Natural killer cell (primary cell): Measurements from ENCODE around the gene TMEM54. TPM values are rescaled to one million over a fixed set of nuclear protein-coding genes. Genes with fewer than 3 reads are reported as not detected.
A peak's percentile ranks its signal among the peaks of the same experiment; 100 is the strongest.

Source experiments
- ATAC-seq, 3 donors: fragments of 150-1000 bp in 2 of 3; fragments of 200-7000 bp in 1 of 3; cut with Tn5 transposase; 1 replicate in 1 of 3; 2 replicates in 2 of 3; pipeline ENCODE4 v1.10.0; 2021; ENCODE audit warnings: mild to moderate bottlenecking in 2 of 3, moderate library complexity in 2 of 3
- DNase-seq, 2 donors: peaks; one replicate each; pipeline versions ENCODE4 v3.0.0 to v3.0.0-alpha.2; 2013 to 2021; ENCODE audit warnings: mixed read lengths in 1 of 2
- H3K27ac ChIP-seq: one replicate; pipeline ENCODE4 v1.5.1; 2013; ENCODE audit warnings: mild to moderate bottlenecking, low read length
- H3K27me3 ChIP-seq: one replicate; pipeline ENCODE4 v1.6.1; 2013; ENCODE audit warnings: low read length; ENCODE audit not compliant: control insufficient read depth, insufficient read depth
- H3K36me3 ChIP-seq: one replicate; pipeline ENCODE4 v1.6.1; 2013; ENCODE audit warnings: low read length; ENCODE audit not compliant: control insufficient read depth, insufficient read depth
- H3K4me1 ChIP-seq: one replicate; pipeline ENCODE4 v1.6.1; 2013; ENCODE audit warnings: low read length; ENCODE audit not compliant: control insufficient read depth, insufficient read depth
- H3K4me3 ChIP-seq: one replicate; pipeline ENCODE4 v1.5.1; 2013; ENCODE audit warnings: low read length
- H3K9me3 ChIP-seq: one replicate; pipeline ENCODE4 v1.6.1; 2013; ENCODE audit warnings: low read length; ENCODE audit not compliant: control insufficient read depth, insufficient read depth
- H3K27ac Mint-ChIP-seq, 2 donors: one replicate each; pipeline ENCODE4 v1.8.0; 2022; ENCODE audit warnings: mild to moderate bottlenecking in 2 of 2, mixed read lengths in 2 of 2, moderate library complexity in 1 of 2
- H3K27me3 Mint-ChIP-seq, 2 donors: one replicate each; pipeline ENCODE4 v1.8.0; 2022; ENCODE audit warnings: low read depth in 2 of 2, mixed read lengths in 2 of 2
- H3K36me3 Mint-ChIP-seq: one replicate; pipeline ENCODE4 v1.8.0; 2022; ENCODE audit warnings: mixed read lengths
- H3K4me1 Mint-ChIP-seq, 2 donors: one replicate each; pipeline ENCODE4 v1.8.0; 2022; ENCODE audit warnings: mixed read lengths in 2 of 2
- H3K4me3 Mint-ChIP-seq: one replicate; pipeline ENCODE4 v1.8.0; 2022; ENCODE audit warnings: mild to moderate bottlenecking, moderate library complexity, mixed read lengths
- H3K9me3 Mint-ChIP-seq, 2 donors: one replicate each; pipeline ENCODE4 v1.8.0; 2022; ENCODE audit warnings: mixed read lengths in 2 of 2
- WGBS: methylation state at CpG from one replicate; pipeline ENCODE4 v1.1.7; 2013; ENCODE audit warnings: missing lambda C conversion rate; ENCODE audit not compliant: insufficient coverage; 5-methylcytosine and 5-hydroxymethylcytosine counted together
- intact Hi-C: fragments of 100-400 bp; cut with micrococcal nuclease; formaldehyde crosslinking; loops from one replicate; pipeline ENCODE4 v1.14.2; 2022
- total RNA-seq, 4 donors: library from RNA; stranded (reverse); fragments of 120-200 nt in 1 of 4; gene quantifications; one replicate each; pipeline versions ENCODE4 v1.2.3 to v1.2.4, GENCODE V29; 2013 to 2022
- TF ChIP-seq, protein P1 (sequence below): fragments of 200-600 bp; IDR thresholded peaks from one replicate; pipeline ENCODE4 v1.8.0; 2022; ENCODE audit warnings: antibody characterized with exemption

The TMEM54 gene
- total RNA-seq, 3 donors from 2014 or later (not counting 1 experiment from before 2014, with no cell fraction given) = not detected

DNA sequence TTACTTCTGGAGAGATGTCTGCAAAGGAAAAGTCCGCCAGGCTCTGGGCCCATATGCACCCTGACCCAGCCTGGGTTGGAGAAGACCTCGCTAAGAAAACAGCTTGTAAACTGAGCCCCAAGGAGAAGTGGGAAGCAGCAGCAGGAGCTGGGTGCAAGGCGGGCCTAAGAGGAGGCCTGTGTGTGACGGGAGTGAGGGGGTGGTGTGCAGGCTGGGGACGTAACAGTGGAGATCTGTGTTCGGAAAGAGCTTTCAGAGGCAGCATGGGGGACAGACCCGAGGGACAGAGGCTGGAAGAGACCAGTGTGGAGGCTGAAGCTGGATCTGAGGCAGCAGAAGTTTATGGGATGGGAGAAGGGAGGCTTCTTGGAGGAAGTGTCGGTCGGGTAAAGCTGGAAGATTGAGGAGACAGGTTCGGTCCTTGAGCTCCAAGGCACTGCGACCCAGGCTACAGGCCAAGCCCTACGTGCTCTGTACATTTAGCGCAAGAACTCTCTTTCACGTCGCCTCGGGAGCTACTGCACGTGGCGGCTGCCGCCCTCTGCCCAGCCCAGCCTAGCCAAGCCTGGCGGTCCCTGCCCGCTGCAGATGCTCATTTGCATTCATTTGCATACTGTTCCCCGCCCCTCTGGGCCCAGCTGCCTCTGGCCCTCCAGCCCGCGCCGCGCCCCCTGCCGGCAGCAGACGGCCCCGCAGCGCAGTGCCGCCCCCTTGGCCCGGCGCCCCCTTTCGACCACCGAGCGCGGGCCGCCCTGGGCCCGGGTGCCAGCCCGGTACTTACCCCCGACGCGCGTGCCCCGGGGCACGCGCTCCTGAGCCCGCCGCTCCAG lies 8.6 kb downstream of the TMEM54 start:
- Histone ChIP-seq H3K27me3 (peaks cover 30% of the 10 kb centered on the region), H3K4me1 (peaks cover 14% of the 10 kb centered on the region), H3K36me3 (no peaks in the 10 kb centered on the region), H3K27ac (no peak overlapping the region), H3K9me3 (no peaks in the 10 kb centered on the region), H3K4me3 (peak overlapping the region; percentile 23)
- Mint-ChIP-seq H3K4me3 (peak overlapping the region; percentile 72), H3K4me1 (peaks cover 9 to 12% of the 10 kb centered on the region in 2 donors), H3K27ac (no peak overlapping the region), H3K9me3 (no peaks in the 10 kb centered on the region), H3K27me3 (peaks cover 51 to 62% of the 10 kb centered on the region in 2 donors), H3K36me3 (no peaks in the 10 kb centered on the region)
- TF ChIP-seq, protein P1, sequence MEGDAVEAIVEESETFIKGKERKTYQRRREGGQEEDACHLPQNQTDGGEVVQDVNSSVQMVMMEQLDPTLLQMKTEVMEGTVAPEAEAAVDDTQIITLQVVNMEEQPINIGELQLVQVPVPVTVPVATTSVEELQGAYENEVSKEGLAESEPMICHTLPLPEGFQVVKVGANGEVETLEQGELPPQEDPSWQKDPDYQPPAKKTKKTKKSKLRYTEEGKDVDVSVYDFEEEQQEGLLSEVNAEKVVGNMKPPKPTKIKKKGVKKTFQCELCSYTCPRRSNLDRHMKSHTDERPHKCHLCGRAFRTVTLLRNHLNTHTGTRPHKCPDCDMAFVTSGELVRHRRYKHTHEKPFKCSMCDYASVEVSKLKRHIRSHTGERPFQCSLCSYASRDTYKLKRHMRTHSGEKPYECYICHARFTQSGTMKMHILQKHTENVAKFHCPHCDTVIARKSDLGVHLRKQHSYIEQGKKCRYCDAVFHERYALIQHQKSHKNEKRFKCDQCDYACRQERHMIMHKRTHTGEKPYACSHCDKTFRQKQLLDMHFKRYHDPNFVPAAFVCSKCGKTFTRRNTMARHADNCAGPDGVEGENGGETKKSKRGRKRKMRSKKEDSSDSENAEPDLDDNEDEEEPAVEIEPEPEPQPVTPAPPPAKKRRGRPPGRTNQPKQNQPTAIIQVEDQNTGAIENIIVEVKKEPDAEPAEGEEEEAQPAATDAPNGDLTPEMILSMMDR = peak; percentile 66
- WGBS = 25% methylated on average over 49 of the region's 49 CpGs
- intact Hi-C loops = no loop called here
- DNase-seq (peak; percentile 45 to 58), ATAC-seq (peak; percentile 47 to 82 (median 81))

DNA sequence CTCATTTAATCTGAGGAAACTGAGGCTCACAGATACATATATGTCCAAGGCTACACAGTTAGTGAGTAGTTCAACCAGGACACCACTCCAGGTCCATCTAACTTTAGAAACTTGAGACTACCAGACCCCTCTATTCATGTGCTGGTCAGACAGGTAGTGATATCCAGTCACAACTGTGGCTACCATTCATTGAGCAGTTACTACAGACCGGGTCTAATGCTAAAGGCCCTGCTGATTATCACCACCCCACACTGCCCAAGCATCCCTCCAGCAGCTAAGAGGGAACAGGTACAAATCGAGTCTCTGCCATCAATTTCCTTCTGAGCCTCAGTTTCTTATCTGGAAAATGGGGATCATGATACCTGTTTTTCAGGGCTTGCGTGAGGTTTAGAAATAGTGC lies 9.6 kb downstream of the TMEM54 start:
- 89% methylated on average over 3 of the region's 3 CpGs for WGBS
- peaks cover 58 to 66% of the 10 kb centered on the region in 2 donors for H3K27me3 Mint-ChIP-seq
- TF ChIP-seq, protein P1 = no peak
- no peaks in the 10 kb centered on the region for H3K36me3 Mint-ChIP-seq
- peaks cover 9 to 12% of the 10 kb centered on the region in 2 donors for H3K4me1 Mint-ChIP-seq
- H3K4me3 ChIP-seq = no peak overlapping the region
- H3K27me3 ChIP-seq = peaks cover 39% of the 10 kb centered on the region
- no peaks in the 10 kb centered on the region for H3K9me3 Mint-ChIP-seq
- ATAC-seq (no peak), DNase-seq (no peak)
- no peaks in the 10 kb centered on the region for H3K9me3 ChIP-seq
- no peak overlapping the region for H3K27ac ChIP-seq
- H3K36me3 ChIP-seq = no peaks in the 10 kb centered on the region
- H3K4me1 ChIP-seq = peaks cover 16% of the 10 kb centered on the region
- H3K4me3 Mint-ChIP-seq = peak overlapping the region; percentile 72
- intact Hi-C loops = no loop called here
- H3K27ac Mint-ChIP-seq = no peak overlapping the region

DNA sequence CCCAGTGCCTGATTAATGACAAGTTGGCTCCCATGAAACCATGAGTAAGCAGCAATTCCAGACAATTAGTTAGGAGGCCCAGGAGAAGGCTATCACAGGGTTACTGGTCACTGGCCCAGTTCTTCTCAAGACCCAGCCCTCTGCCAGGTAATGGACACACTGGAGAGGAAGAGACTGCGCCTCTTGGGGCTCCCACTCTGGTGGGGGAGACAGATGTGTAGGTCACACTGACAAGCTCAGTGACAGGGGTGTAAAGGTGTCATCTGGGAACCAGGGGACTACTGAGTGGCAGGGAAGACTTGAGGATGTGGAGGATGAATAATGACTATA lies 10.0 kb downstream of the TMEM54 start:
- no peak overlapping the region for H3K27ac ChIP-seq
- Mint-ChIP-seq H3K9me3 (no peaks in the 10 kb centered on the region), H3K36me3 (no peaks in the 10 kb centered on the region), H3K27ac (no peak overlapping the region), H3K4me3 (peak overlapping the region; percentile 40), H3K4me1 (peaks cover 9 to 12% of the 10 kb centered on the region in 2 donors), H3K27me3 (peaks cover 53 to 65% of the 10 kb centered on the region in 2 donors)
- ATAC-seq (no peak), DNase-seq (no peak)
- no peaks in the 10 kb centered on the region for H3K36me3 ChIP-seq
- peaks cover 41% of the 10 kb centered on the region for H3K27me3 ChIP-seq
- H3K4me3 ChIP-seq = no peak overlapping the region
- intact Hi-C loops = no loop called here
- TF ChIP-seq, protein P1 = no peak
- 96% methylated on average over 1 of the region's 1 CpG for WGBS
- peaks cover 17% of the 10 kb centered on the region for H3K4me1 ChIP-seq
- H3K9me3 ChIP-seq = no peaks in the 10 kb centered on the region
